ENCODE measurements around the gene EIF4G3.

DNA sequence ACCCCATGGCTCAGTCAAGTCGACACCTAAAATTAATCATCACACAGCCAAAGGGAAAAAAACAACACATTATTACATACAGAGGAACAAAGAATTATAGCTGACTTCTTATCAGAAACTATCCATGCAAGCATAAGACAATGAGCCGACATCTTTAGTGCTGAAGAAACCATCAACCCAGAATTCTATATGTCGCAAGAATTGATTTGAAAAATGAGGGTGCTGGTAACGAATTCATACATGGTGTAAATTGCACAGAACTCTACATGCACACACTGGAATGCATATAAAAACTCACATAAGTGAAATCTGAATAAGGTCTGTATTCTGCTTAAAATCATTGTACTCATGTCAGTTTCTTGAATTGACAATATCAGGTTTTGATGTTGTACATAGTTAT, 25.0 kb upstream of the EIF4G3 start:
- TF ChIP-seq, protein P1, sequence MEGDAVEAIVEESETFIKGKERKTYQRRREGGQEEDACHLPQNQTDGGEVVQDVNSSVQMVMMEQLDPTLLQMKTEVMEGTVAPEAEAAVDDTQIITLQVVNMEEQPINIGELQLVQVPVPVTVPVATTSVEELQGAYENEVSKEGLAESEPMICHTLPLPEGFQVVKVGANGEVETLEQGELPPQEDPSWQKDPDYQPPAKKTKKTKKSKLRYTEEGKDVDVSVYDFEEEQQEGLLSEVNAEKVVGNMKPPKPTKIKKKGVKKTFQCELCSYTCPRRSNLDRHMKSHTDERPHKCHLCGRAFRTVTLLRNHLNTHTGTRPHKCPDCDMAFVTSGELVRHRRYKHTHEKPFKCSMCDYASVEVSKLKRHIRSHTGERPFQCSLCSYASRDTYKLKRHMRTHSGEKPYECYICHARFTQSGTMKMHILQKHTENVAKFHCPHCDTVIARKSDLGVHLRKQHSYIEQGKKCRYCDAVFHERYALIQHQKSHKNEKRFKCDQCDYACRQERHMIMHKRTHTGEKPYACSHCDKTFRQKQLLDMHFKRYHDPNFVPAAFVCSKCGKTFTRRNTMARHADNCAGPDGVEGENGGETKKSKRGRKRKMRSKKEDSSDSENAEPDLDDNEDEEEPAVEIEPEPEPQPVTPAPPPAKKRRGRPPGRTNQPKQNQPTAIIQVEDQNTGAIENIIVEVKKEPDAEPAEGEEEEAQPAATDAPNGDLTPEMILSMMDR (IDR thresholded peaks at IDR 0.05; ENCODE audit: low read length) = no peak
- TF ChIP-seq EZH2 (IDR thresholded peaks at IDR 0.05; ENCODE audit: borderline replicate concordance, low read length) = no peak

Data from OCI-LY1 (cell line).